SJCRH30 (cell line): ENCODE measurements around the gene AOC1. TPM values are rescaled to one million over a fixed set of nuclear protein-coding genes. Genes with fewer than 3 reads are reported as not detected.

ENCODE experiments used
- DNase-seq, 2 experiments: peaks; one replicate each; pipeline ENCODE4 v3.0.0-alpha.2; 2015 to 2020
- H3K27ac ChIP-seq: fragments of 250-450 bp; sonication (Bioruptor Pico); 2 replicates; pipeline ENCODE4 v1.5.1; 2020; ENCODE audit warnings: mild to moderate bottlenecking, moderate library complexity
- H3K27me3 ChIP-seq: fragments of 250-450 bp; sonication (Bioruptor Pico); 2 replicates; pipeline ENCODE4 v1.5.1; 2020; ENCODE audit warnings: mild to moderate bottlenecking, moderate library complexity
- H3K36me3 ChIP-seq: fragments of 250-450 bp; sonication (Bioruptor Pico); 2 replicates; pipeline ENCODE4 v1.5.1; 2020; ENCODE audit warnings: mild to moderate bottlenecking, moderate library complexity
- H3K4me1 ChIP-seq: fragments of 250-450 bp; sonication (Bioruptor Pico); 2 replicates; pipeline ENCODE4 v1.5.1; 2020; ENCODE audit warnings: mild to moderate bottlenecking, moderate library complexity
- H3K4me3 ChIP-seq: fragments of 250-450 bp; sonication (Bioruptor Pico); 2 replicates; pipeline ENCODE4 v1.5.1; 2020; ENCODE audit warnings: mild to moderate bottlenecking, moderate library complexity
- H3K9me3 ChIP-seq: fragments of 250-450 bp; sonication (Bioruptor Pico); replicated peaks from 2 replicates; pipeline ENCODE4 v1.5.1; 2020; ENCODE audit warnings: mild to moderate bottlenecking, moderate library complexity
- total RNA-seq: library from RNA; depleted of rRNA; stranded (reverse); fragments of >200 nt; shearing (Covaris generic); gene quantifications from 2 replicates; pipeline ENCODE4 v1.2.3, GENCODE V29; 2014

AOC1 gene
- total RNA-seq, 1 experiment from 2014 or later = not detected

DNA sequence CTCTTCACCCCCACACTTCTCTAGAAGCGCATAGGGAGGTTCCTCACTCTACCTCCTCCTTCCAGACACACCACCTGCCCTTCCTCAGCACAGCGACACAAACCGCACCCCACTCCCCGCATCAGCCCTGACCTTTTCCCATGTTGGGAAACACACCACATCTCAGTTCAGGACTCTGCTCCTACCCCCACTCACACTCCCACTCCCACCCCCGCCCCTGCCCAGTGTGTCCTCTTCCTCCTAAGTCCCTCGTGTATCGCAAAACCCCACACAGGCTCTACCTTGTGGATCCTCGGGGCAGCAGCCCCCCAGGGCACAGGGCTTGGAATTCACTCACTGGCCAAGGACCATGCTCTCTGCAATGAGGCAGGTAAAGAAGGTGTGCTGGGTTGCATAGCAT, 4.2 kb upstream of the AOC1 start:
- Histone ChIP-seq H3K4me1 (0 out of 2 replicates have a peak, but pooled peaks cover 2% of the 10 kb centered on the region), H3K36me3 (no peaks in the 10 kb centered on the region), H3K9me3 (no peaks in the 10 kb centered on the region), H3K27me3 (peaks cover 35% of the 10 kb centered on the region), H3K27ac (no peak overlapping the region), H3K4me3 (no peak overlapping the region)
- DNase-seq = no peak

DNA sequence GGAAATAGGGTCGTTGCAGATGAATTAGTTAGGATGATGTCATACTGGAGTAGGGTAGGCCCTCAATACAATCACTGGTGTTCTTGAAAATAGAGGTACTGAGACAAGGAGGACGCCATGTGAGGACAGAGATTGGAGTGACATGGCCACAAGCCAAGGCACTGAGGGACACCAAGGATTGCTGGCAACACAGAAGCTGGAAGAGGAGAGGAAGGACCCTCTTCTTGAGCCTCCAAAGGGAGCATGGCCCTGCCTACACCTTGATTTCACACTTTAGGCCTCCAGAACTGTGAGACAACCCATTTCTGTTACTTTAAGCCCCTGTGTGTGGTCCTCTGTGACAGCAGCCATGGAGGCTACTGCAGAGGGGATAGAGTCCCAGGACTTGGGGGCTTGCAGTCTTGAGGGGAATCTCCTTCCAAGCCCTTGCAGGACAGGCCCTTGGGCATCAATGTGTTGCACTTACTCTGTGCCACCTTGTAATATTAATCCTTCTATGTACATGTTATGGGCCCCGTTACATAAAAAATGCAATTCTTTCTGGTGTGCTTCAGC, 3.7 kb upstream of the AOC1 start:
- H3K4me3 ChIP-seq = no peak overlapping the region
- no peak for DNase-seq

DNA sequence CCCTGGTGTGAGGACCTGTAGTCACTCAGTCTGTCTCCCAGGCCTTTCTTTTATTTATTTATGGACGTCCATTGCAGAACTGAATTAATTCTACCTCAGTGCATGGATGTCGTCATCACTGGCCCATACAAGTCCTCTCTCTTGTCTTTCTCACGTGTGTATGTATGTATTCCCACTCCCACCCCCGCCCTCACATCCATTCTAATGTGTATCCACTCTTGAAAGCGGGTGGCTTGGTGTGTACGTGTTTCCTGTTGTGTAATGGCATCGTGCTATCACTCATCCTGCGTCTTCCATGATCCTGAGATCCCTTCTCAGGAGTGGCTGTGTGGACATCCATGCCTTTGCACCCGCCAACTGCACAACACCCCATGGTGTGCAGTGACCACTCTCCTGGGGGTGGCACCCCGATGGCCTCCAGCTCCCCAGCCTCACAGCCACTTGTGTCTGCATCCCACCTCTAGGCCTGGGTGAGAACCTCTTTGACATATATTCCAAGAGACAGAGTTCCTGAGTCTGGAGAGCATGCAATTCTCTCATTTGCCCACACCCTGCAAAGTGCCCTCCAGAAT, 3.0 kb upstream of the AOC1 start:
- no peak for DNase-seq
- 0 out of 2 replicates have a peak, but pooled peaks cover 2% of the 10 kb centered on the region for H3K4me1 ChIP-seq
- no peaks in the 10 kb centered on the region for H3K36me3 ChIP-seq
- H3K27ac ChIP-seq = no peak overlapping the region
- H3K4me3 ChIP-seq = no peak overlapping the region
- H3K9me3 ChIP-seq = no peaks in the 10 kb centered on the region
- H3K27me3 ChIP-seq = peaks cover 43% of the 10 kb centered on the region

More for the DNA sequence above, 3.7 kb upstream of the AOC1 start:
- no peak overlapping the region for H3K27ac ChIP-seq
- peaks cover 36% of the 10 kb centered on the region for H3K27me3 ChIP-seq
- no peaks in the 10 kb centered on the region for H3K36me3 ChIP-seq
- H3K4me1 ChIP-seq = 0 out of 2 replicates have a peak, but pooled peaks cover 2% of the 10 kb centered on the region
- no peaks in the 10 kb centered on the region for H3K9me3 ChIP-seq

DNA sequence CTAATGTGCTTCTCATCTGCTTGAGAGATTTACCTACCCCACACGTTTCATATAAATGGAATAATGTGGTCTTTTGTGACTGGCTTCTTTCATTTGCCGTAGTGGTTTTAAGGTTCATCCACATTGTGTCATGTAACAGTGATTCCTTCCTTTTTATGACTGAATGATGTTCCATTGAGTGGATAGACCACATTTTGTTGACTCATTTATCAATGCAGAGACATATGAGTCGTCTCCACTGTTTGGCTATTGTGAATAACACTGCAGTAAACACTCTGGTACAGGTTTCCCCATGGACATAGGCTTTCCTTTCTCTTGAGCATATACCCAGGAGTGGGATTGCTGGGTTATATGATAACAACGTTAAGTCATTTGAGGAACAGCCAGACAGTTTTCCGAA, 2.0 kb upstream of the AOC1 start:
- Histone ChIP-seq H3K27ac (no peak overlapping the region), H3K9me3 (no peaks in the 10 kb centered on the region), H3K27me3 (peaks cover 48% of the 10 kb centered on the region), H3K36me3 (no peaks in the 10 kb centered on the region), H3K4me3 (no peak overlapping the region), H3K4me1 (0 out of 2 replicates have a peak, but pooled peaks cover under 1% of the 10 kb centered on the region)
- DNase-seq = no peak

DNA sequence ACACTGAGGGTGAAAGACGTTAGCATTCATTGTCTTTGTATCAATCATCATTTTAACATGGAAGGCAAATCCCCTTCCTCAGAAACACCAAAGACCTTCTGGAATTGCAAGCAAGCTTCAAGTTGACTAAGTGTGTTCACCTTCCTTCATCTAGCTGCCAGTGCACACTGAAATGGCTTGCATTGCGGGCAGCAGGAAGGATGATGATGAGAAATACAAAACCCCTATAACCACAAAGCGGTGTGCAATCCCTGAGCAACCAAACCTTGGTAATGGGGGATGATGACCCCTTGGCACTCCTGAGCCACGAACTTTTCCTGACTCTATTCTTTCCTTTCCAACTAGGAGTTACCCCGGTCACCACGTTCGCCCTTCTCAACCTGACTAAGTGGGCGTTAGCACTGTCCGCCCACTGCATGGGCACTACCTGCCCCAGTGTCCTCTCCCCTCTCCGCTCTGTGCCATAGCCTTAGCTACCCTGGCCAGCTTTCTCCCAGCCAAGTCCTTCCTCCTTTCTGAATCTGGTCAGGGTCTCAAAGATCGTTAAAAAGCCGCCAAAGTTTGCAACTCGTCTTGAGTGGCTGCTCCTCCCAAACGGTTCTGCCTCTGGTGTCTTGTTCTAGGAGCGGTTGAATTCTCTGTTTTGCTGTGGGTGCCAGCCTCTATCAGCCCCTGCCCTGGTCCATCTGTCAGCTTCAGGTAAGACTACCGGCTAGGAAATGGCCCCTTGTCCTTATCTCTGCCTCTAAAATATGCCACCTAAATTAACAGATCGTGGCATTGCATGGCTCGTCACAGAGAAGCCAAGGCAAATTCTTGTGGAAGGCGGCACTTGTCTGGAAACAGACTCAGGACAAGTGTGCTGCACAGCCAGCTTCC, 586 bp upstream of the AOC1 start:
- no peak overlapping the region for H3K4me3 ChIP-seq
- H3K4me1 ChIP-seq = no peaks in the 10 kb centered on the region
- no peaks in the 10 kb centered on the region for H3K36me3 ChIP-seq
- H3K27me3 ChIP-seq = peaks cover 47% of the 10 kb centered on the region
- no peak overlapping the region for H3K27ac ChIP-seq
- DNase-seq = no peak
- H3K9me3 ChIP-seq = no peaks in the 10 kb centered on the region

DNA sequence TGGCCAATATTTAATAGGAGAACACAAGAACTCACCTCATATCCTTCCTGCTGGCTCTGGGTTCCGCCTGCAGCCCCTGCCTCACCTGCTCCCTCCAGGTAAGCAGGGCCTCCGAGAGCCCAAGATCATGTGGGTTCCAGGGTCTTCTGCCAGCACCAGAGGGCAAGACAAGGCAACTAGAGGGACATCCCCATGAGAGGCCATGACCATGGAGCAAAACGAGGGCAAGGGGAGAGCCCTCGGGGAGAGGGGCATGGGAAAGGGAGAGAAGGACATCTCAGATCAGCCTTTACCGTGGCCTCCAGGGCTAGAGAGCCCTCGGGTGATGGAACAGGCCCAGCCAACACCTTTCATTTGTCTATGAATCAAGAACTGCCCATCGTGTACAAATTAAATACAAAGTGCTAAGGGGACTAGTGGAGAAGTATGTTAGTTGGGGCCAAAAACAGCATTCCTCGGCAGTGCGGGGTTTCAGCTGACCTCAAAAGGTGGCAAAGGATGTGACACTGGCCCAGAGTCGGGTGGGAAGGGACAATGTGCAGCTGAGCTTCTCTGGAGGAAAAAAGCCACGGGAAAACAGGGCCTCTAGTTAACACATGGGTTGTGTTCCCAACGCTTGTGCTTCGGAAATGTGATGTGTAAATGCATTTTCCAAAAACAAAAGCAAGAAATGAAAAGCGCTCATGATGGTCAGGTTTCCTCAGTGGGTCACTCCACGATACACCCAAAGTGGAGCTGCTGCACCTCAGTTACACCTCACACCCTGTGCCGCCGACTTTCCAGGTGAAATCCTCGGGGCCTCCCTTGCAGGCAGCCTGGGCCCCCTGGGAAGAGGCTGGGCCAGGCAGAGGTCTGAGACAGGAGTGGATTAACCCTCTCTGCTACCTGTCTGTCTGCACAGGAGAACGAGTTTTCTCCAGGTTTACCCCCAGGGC, 2.0 kb downstream of the AOC1 start:
- H3K9me3 ChIP-seq = no peaks in the 10 kb centered on the region
- peaks cover 43% of the 10 kb centered on the region for H3K27me3 ChIP-seq
- H3K36me3 ChIP-seq = no peaks in the 10 kb centered on the region
- no peaks in the 10 kb centered on the region for H3K4me1 ChIP-seq
- no peak for DNase-seq
- H3K4me3 ChIP-seq = no peak overlapping the region
- H3K27ac ChIP-seq = no peak overlapping the region

DNA sequence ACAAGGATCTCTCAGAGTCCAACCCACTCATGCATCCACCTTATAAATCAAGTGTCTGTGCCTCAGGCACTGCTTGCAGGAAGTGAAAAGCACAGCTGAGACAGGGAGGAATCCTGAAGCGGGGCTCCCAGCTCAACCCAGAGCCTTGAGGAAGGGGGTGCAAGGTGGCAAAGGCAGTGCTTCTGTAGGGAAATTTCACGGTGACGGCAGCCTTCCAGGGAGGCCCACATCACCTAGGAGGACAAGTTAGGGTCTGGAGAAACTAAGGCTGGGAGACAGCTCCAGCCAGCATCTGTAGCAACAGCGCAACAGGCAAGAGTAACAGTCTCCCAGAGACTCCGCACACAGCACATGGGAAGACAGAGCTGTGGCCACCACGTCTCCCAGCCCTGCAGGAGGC, 2.7 kb downstream of the AOC1 start:
- Histone ChIP-seq H3K27ac (no peak overlapping the region), H3K4me1 (no peaks in the 10 kb centered on the region), H3K36me3 (no peaks in the 10 kb centered on the region), H3K4me3 (no peak overlapping the region), H3K27me3 (peaks cover 40% of the 10 kb centered on the region), H3K9me3 (no peaks in the 10 kb centered on the region)
- no peak for DNase-seq

DNA sequence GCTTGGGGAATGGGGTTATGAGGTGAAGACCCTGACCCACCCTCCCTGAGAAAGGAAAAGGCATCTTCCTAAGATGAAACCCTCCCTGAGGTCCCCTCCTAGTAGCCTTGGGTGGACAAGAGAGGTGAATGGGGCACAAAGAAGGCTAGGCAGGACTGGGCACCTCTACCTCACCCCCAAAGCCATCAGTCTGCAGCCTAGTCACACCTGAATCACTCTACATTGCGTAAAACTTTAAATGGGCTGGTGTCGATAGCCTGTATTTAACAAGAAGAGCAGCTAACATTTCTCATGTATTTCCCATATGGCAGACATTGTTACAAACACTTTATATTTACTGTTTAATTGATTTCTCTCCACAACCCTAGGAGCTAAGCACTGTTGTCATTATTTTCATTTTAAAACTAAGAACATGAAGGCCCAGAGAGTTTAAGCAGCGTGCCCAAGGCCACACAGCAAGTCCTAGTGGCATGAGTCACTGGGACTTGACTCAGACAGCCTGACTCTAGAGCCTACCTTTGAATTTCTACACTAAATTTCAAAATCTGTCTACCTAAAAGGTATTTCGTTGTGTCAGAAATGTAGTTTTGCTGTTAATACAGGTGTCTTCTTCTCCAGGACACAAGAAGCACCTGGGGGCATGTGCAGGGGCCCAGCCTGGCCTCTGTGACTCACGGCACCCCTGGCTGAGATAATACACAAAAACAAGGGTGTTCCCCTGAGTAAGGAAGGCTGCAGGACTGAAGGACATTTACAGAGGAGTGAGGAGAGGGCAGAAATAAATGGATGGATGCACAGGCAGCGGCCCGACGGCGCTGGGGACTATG, 3.4 kb downstream of the AOC1 start:
- no peak overlapping the region for H3K4me3 ChIP-seq
- H3K4me1 ChIP-seq = no peaks in the 10 kb centered on the region
- H3K27me3 ChIP-seq = peaks cover 44% of the 10 kb centered on the region
- no peaks in the 10 kb centered on the region for H3K9me3 ChIP-seq
- H3K27ac ChIP-seq = no peak overlapping the region
- H3K36me3 ChIP-seq = no peaks in the 10 kb centered on the region
- no peak for DNase-seq

DNA sequence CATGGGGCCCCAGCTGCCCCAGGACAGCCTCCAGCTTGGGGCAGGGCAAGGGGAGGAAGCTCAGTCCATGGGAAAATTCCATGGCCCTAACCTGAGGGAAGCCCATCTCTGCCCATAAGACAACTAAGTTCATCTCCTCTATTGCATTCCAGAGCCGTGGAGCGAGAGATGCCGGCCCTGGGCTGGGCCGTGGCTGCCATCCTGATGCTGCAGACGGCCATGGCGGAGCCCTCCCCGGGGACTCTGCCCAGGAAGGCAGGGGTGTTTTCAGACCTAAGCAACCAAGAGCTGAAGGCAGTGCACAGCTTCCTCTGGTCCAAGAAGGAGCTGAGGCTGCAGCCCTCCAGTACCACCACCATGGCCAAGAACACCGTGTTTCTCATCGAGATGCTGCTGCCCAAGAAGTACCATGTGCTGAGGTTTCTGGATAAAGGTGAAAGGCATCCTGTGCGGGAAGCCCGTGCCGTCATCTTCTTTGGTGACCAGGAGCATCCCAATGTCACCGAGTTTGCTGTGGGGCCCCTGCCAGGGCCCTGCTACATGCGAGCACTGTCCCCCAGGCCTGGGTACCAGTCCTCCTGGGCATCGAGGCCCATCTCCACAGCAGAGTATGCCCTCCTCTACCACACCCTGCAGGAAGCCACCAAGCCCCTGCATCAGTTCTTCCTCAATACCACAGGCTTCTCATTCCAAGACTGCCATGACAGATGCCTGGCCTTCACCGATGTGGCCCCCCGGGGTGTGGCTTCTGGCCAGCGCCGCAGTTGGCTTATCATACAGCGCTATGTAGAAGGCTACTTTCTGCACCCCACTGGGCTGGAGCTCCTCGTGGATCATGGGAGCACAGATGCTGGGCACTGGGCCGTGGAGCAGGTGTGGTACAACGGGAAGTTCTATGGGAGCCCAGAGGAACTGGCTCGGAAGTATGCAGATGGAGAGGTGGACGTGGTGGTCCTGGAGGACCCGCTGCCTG, 4.3 kb downstream of the AOC1 start:
- no peak for DNase-seq
- H3K27ac ChIP-seq = no peak overlapping the region
- H3K4me1 ChIP-seq = no peaks in the 10 kb centered on the region
- no peaks in the 10 kb centered on the region for H3K9me3 ChIP-seq
- H3K4me3 ChIP-seq = no peak overlapping the region
- no peaks in the 10 kb centered on the region for H3K36me3 ChIP-seq
- H3K27me3 ChIP-seq = peaks cover 49% of the 10 kb centered on the region

DNA sequence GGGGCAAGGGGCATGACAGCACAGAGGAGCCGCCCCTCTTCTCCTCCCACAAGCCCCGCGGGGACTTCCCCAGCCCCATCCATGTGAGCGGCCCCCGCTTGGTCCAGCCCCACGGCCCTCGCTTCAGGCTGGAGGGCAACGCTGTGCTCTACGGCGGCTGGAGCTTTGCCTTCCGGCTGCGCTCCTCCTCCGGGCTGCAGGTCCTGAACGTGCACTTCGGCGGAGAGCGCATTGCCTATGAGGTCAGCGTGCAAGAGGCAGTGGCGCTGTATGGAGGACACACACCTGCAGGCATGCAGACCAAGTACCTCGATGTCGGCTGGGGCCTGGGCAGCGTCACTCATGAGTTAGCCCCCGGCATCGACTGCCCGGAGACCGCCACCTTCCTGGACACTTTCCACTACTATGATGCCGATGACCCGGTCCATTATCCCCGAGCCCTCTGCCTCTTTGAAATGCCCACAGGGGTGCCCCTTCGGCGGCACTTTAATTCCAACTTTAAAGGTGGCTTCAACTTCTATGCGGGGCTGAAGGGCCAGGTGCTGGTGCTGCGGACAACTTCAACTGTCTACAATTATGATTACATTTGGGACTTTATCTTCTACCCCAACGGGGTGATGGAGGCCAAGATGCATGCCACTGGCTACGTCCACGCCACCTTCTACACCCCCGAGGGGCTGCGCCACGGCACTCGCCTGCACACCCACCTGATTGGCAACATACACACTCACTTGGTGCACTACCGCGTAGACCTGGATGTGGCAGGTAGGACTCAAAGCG, 5.1 kb downstream of the AOC1 start:
- Histone ChIP-seq H3K4me3 (no peak overlapping the region), H3K36me3 (no peaks in the 10 kb centered on the region)

DNA sequence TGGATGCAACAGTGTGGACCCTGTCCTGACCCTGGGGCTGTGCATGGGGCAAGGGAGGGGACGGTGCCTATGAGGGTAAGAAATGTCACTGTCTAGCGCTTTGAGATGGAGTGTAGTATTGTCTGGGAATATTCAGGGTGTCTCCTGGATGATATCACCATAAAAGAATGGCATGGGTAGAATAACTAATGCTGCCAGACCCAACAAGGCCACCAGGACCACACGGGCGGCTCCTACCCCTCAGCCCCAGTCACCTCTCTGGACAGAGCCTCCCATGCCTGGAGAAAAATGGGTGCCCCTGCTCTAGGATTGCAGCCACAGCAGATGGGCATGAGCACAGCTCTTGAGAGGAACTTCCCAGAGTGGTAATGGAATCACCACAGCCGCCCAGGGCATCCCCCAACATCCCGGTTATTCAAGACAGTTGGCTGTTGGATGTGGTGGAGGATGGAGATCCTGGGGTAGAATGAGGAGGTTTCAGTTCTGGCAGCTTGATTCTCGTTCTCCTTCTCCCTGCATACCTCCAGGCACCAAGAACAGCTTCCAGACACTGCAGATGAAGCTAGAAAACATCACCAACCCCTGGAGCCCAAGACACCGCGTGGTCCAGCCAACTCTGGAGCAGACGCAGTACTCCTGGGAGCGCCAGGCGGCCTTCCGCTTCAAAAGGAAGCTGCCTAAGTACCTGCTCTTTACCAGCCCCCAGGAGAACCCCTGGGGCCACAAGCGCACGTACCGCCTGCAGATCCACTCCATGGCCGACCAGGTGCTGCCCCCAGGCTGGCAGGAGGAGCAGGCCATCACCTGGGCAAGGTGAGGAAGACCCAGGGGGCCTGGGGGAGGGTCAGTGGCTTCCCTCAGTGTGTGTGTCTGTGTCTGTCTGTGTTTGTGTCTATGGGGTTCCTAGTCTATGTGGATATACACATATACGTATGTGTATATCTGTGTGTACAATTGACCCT, 6.2 kb downstream of the AOC1 start:
- H3K27ac ChIP-seq = no peak overlapping the region
- no peaks in the 10 kb centered on the region for H3K9me3 ChIP-seq
- no peaks in the 10 kb centered on the region for H3K36me3 ChIP-seq
- peaks cover 36% of the 10 kb centered on the region for H3K27me3 ChIP-seq
- no peak overlapping the region for H3K4me3 ChIP-seq
- DNase-seq = no peak
- no peaks in the 10 kb centered on the region for H3K4me1 ChIP-seq

More for the DNA sequence above, 5.1 kb downstream of the AOC1 start:
- no peak for DNase-seq
- Histone ChIP-seq H3K4me1 (no peaks in the 10 kb centered on the region), H3K27me3 (peaks cover 42% of the 10 kb centered on the region), H3K27ac (no peak overlapping the region), H3K9me3 (no peaks in the 10 kb centered on the region)
